Measurements from ENCODE around the gene HOXD11.
A peak's percentile ranks its signal among the peaks of the same experiment; 100 is the strongest.

DNA sequence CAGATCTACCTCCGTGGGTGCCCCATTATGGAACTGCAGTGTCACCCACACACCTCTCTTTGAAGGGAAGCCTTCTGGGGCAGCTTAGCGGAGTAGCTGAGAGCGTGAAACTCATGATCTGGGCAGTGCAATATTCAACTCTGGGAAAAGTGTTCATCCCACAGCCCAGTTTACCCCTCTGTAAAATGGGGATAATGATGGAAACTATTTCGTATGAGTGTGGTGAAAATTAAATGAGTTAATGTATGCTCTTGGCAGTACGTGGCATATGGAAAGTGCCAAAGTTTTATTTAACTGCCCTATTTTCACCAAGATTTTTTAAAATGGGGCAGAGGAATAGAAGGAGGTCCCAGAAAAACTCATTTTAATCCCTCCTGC is 34.8 kb upstream of the HOXD11 start:
- TF ChIP-seq, protein P1, sequence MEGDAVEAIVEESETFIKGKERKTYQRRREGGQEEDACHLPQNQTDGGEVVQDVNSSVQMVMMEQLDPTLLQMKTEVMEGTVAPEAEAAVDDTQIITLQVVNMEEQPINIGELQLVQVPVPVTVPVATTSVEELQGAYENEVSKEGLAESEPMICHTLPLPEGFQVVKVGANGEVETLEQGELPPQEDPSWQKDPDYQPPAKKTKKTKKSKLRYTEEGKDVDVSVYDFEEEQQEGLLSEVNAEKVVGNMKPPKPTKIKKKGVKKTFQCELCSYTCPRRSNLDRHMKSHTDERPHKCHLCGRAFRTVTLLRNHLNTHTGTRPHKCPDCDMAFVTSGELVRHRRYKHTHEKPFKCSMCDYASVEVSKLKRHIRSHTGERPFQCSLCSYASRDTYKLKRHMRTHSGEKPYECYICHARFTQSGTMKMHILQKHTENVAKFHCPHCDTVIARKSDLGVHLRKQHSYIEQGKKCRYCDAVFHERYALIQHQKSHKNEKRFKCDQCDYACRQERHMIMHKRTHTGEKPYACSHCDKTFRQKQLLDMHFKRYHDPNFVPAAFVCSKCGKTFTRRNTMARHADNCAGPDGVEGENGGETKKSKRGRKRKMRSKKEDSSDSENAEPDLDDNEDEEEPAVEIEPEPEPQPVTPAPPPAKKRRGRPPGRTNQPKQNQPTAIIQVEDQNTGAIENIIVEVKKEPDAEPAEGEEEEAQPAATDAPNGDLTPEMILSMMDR (conservative IDR thresholded peaks at IDR 0.05; ENCODE audit: low read depth in 2 of 2) = no peak
- TF ChIP-seq, protein P2, sequence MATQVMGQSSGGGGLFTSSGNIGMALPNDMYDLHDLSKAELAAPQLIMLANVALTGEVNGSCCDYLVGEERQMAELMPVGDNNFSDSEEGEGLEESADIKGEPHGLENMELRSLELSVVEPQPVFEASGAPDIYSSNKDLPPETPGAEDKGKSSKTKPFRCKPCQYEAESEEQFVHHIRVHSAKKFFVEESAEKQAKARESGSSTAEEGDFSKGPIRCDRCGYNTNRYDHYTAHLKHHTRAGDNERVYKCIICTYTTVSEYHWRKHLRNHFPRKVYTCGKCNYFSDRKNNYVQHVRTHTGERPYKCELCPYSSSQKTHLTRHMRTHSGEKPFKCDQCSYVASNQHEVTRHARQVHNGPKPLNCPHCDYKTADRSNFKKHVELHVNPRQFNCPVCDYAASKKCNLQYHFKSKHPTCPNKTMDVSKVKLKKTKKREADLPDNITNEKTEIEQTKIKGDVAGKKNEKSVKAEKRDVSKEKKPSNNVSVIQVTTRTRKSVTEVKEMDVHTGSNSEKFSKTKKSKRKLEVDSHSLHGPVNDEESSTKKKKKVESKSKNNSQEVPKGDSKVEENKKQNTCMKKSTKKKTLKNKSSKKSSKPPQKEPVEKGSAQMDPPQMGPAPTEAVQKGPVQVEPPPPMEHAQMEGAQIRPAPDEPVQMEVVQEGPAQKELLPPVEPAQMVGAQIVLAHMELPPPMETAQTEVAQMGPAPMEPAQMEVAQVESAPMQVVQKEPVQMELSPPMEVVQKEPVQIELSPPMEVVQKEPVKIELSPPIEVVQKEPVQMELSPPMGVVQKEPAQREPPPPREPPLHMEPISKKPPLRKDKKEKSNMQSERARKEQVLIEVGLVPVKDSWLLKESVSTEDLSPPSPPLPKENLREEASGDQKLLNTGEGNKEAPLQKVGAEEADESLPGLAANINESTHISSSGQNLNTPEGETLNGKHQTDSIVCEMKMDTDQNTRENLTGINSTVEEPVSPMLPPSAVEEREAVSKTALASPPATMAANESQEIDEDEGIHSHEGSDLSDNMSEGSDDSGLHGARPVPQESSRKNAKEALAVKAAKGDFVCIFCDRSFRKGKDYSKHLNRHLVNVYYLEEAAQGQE (IDR thresholded peaks at IDR 0.05; ENCODE audit: unreplicated experiment) = no peak
- TF ChIP-seq POLR2AphosphoS5 (IDR thresholded peaks at IDR 0.05; ENCODE audit: low read depth) = no peak
- TF ChIP-seq EZH2 (IDR thresholded peaks at IDR 0.05; ENCODE audit: low read depth, unreplicated experiment) = peak; percentile 55
- TF ChIP-seq ZNF114 (CRISPR knock-in tag; IDR thresholded peaks at IDR 0.05) = no peak
- no peak for TF ChIP-seq EZH2phosphoT487 (IDR thresholded peaks at IDR 0.05; ENCODE audit: unreplicated experiment)
- no peak for TF ChIP-seq CREB1 (CRISPR knock-in tag; IDR thresholded peaks at IDR 0.05; ENCODE audit: low read depth)
